Trophoblast cell (in vitro differentiated cells and primary cell): Measurements from ENCODE around the gene BCL2L11.
A peak's percentile ranks its signal among the peaks of the same experiment; 100 is the strongest.

Experiments used
- DNase-seq, 2 donors: peaks; one replicate each; pipeline ENCODE4 v3.0.0-alpha.2; 2016
- H2AFZ ChIP-seq: 2 replicates; pipeline ENCODE4 v1.6.1; 2013; ENCODE audit warnings: low read length, moderate library complexity, mild to moderate bottlenecking; ENCODE audit not compliant: insufficient read depth, poor library complexity
- H2AK5ac ChIP-seq: 2 replicates; pipeline ENCODE4 v1.6.1; 2013; ENCODE audit warnings: mild to moderate bottlenecking, low read length
- H2BK120ac ChIP-seq: 2 replicates; pipeline ENCODE4 v1.6.1; 2013; ENCODE audit warnings: low read length, mild to moderate bottlenecking, moderate library complexity; ENCODE audit not compliant: insufficient read depth, poor library complexity
- H2BK12ac ChIP-seq: 2 replicates; pipeline ENCODE4 v1.6.1; 2013; ENCODE audit warnings: mild to moderate bottlenecking, low read length, moderate library complexity
- H2BK5ac ChIP-seq: 2 replicates; pipeline ENCODE4 v1.6.1; 2013; ENCODE audit warnings: low read length, low read depth, moderate library complexity, mild to moderate bottlenecking; ENCODE audit not compliant: poor library complexity
- H3K14ac ChIP-seq: 2 replicates; pipeline ENCODE4 v1.6.1; 2013; ENCODE audit warnings: mild to moderate bottlenecking, low read length
- H3K18ac ChIP-seq: 2 replicates; pipeline ENCODE4 v1.6.1; 2013; ENCODE audit warnings: mild to moderate bottlenecking, low read length
- H3K23ac ChIP-seq: 2 replicates; pipeline ENCODE4 v1.6.1; 2013; ENCODE audit warnings: low read length
- H3K27ac ChIP-seq: 2 replicates; pipeline ENCODE4 v1.5.1; 2013; ENCODE audit warnings: low read depth, mild to moderate bottlenecking, inconsistent platforms, low read length, moderate library complexity
- H3K27me3 ChIP-seq: 2 replicates; pipeline ENCODE4 v1.6.1; 2013; ENCODE audit warnings: inconsistent platforms, mild to moderate bottlenecking, low read length, moderate library complexity; ENCODE audit not compliant: insufficient read depth
- H3K36me3 ChIP-seq, 2 experiments: 1 replicate in 1 of 2; 2 replicates in 1 of 2; pipeline ENCODE4 v1.6.1; 2013; ENCODE audit warnings: low read length in 2 of 2, mild to moderate bottlenecking in 2 of 2, moderate library complexity in 1 of 2; ENCODE audit not compliant: insufficient read depth in 2 of 2, control insufficient read depth in 1 of 2
- H3K4ac ChIP-seq: 2 replicates; pipeline ENCODE4 v1.6.1; 2013; ENCODE audit warnings: low read depth, mild to moderate bottlenecking, low read length, moderate library complexity
- H3K4me1 ChIP-seq, 2 experiments: 1 replicate in 1 of 2; 2 replicates in 1 of 2; pipeline ENCODE4 v1.6.1; 2013; ENCODE audit warnings: low read length in 2 of 2, mild to moderate bottlenecking in 2 of 2, moderate library complexity in 1 of 2; ENCODE audit not compliant: insufficient read depth in 2 of 2, control insufficient read depth in 1 of 2
- H3K4me2 ChIP-seq: 2 replicates; pipeline ENCODE4 v1.6.1; 2013; ENCODE audit warnings: inconsistent platforms, mild to moderate bottlenecking, low read length, moderate library complexity
- H3K4me3 ChIP-seq: 2 replicates; pipeline ENCODE4 v1.5.1; 2013; ENCODE audit warnings: mild to moderate bottlenecking, low read depth, low read length, inconsistent platforms
- H3K79me1 ChIP-seq: one replicate; pipeline ENCODE4 v1.6.1; 2013; ENCODE audit warnings: low read length
- H3K79me2 ChIP-seq: 2 replicates; pipeline ENCODE4 v1.6.1; 2013; ENCODE audit warnings: low read length, mild to moderate bottlenecking; ENCODE audit not compliant: control insufficient read depth, insufficient read depth, poor library complexity
- H3K9ac ChIP-seq: 2 replicates; pipeline ENCODE4 v1.6.1; 2013; ENCODE audit warnings: mild to moderate bottlenecking, low read length
- H3K9me3 ChIP-seq: 2 replicates; pipeline ENCODE4 v1.6.1; 2013; ENCODE audit warnings: low read depth, mild to moderate bottlenecking, control low read depth, inconsistent platforms, low read length; ENCODE audit not compliant: insufficient read depth
- H4K12ac ChIP-seq: 2 replicates; pipeline ENCODE4 v1.6.1; 2013; ENCODE audit warnings: low read depth, mild to moderate bottlenecking, low read length, moderate library complexity
- H4K8ac ChIP-seq: 2 replicates; pipeline ENCODE4 v1.6.1; 2013; ENCODE audit warnings: low read depth, mild to moderate bottlenecking, low read length, moderate library complexity
- H4K91ac ChIP-seq: one replicate; pipeline ENCODE4 v1.6.1; 2013; ENCODE audit warnings: low read depth, mild to moderate bottlenecking, low read length, moderate library complexity
- WGBS: extraction: QIAGEN DNeasy Blood & Tissue Kit; methylation state at CpG from one replicate; pipeline ENCODE4 v1.1.7; 2013; ENCODE audit warnings: missing lambda C conversion rate; ENCODE audit not compliant: insufficient read length, insufficient coverage; ENCODE audit errors: extremely low coverage; 5-methylcytosine and 5-hydroxymethylcytosine counted together

BCL2L11 gene

DNA sequence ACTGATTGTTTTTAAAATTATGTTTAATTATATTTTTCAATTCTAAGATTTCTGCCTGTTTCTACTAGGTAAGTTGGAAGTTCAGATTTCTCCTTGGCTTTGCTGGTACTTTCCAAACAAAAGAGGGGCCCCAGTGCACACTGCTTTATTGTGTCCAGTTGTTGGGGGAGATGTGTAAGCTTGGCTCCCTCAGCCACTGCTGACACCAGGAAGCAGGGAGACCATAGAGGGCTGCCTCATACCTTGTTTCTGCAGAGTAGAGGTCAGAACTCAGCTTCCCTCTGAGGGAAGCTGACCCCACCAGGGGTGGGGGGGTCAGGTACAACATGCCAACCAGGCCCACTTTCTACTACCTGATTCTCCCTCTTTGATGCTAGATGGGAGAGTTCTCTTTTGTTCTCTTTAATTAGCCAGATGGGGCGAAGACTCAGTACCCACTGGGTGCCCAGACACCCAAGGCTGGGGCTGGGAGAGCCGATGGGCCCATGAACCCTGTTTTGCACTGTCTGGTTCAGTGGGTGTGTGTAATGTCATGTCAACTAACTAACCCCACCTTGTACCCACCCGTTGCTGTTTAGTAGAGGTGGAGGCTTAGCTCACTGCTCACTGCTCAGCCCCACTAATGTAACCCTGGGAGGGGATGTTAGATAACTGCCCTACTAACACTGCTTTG lies 14.7 kb downstream of the BCL2L11 start:
- no peak overlapping the region for H3K27ac ChIP-seq
- peak overlapping the region; percentile 4 for H3K4ac ChIP-seq
- no peak overlapping the region for H2AK5ac ChIP-seq
- no peaks in the 10 kb centered on the region for H3K79me1 ChIP-seq
- no peak overlapping the region for H2BK5ac ChIP-seq
- peaks cover 30 to 47% of the 10 kb centered on the region in 2 experiments for H3K36me3 ChIP-seq
- no CpG with 5 or more reads among the region's 3 CpGs for WGBS
- H2BK12ac ChIP-seq = no peak overlapping the region
- no peak overlapping the region for H3K14ac ChIP-seq
- H3K23ac ChIP-seq = peak overlapping the region; percentile 73
- no peak overlapping the region for H3K4me2 ChIP-seq
- H3K79me2 ChIP-seq = peaks cover 5% of the 10 kb centered on the region
- no peak overlapping the region for H3K18ac ChIP-seq
- H2AFZ ChIP-seq = no peak overlapping the region
- H3K27me3 ChIP-seq = no peaks in the 10 kb centered on the region
- no peak overlapping the region for H4K91ac ChIP-seq
- H3K9me3 ChIP-seq = no peaks in the 10 kb centered on the region
- H3K4me1 ChIP-seq = peaks cover 0 to 2% of the 10 kb centered on the region in 2 experiments
- no peak overlapping the region for H3K4me3 ChIP-seq
- H3K9ac ChIP-seq = no peak overlapping the region
- H4K8ac ChIP-seq = no peak overlapping the region
- H4K12ac ChIP-seq = no peak overlapping the region
- DNase-seq = no peak
- H2BK120ac ChIP-seq = no peak overlapping the region

DNA sequence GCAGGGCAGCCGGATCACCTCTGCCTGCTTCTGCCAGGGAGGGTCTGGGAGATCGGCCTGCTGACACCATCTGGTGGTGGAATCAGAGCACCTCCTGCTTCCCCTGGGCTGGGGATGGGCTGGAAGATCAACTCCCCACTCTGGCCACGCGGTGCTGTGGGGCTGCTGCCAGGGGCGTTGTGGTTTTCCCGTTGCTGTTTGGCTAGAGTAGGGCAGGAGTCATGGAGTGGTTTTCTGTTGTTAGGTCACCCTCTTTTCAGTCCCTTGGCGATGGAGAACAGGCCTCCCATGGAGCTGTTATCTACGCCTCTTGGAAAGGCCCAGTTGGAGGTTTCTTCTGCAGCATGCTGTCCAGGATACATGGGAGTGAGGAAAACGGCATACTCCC lies 15.2 kb downstream of the BCL2L11 start:
- no peak for DNase-seq
- Histone ChIP-seq H3K27ac (no peak overlapping the region), H3K27me3 (no peaks in the 10 kb centered on the region), H3K4me2 (no peak overlapping the region), H3K79me1 (no peaks in the 10 kb centered on the region), H4K8ac (no peak overlapping the region), H4K12ac (no peak overlapping the region), H2AK5ac (no peak overlapping the region), H3K9ac (peak overlapping the region; percentile 28), H3K23ac (peak overlapping the region; percentile 18), H2BK12ac (no peak overlapping the region), H4K91ac (no peak overlapping the region), H3K79me2 (peaks cover 5% of the 10 kb centered on the region), H3K14ac (no peak overlapping the region), H3K4ac (no peak overlapping the region), H3K4me1 (peaks cover 0 to 2% of the 10 kb centered on the region in 2 experiments), H3K9me3 (no peaks in the 10 kb centered on the region), H3K4me3 (no peak overlapping the region), H3K18ac (no peak overlapping the region), H2BK5ac (no peak overlapping the region), H3K36me3 (peaks cover 32 to 49% of the 10 kb centered on the region in 2 experiments), H2BK120ac (no peak overlapping the region), H2AFZ (no peak overlapping the region)
- no CpG with 5 or more reads among the region's 9 CpGs for WGBS

DNA sequence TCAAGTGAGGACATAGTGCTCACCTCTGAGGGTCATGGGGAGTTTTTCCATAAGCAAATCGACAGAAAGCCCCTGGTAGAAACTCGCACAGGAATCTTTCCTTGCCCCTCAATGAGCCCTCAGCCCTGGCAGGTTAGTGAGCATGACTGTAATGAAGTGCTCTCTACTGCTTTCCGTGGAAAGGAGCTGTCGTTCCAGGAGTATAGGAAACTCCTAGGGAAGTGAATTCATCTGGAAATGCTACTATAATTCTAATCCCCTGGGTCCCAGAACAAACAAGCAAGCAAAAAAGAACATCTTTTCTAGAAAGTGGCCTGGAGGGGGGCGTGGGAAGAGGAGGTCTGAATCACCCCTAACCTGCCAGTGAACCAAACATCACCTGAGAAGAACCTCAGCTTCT lies 18.1 kb downstream of the BCL2L11 start:
- Histone ChIP-seq H2BK120ac (no peak overlapping the region), H2BK12ac (no peak overlapping the region), H3K79me2 (peaks cover 5% of the 10 kb centered on the region), H3K9ac (no peak overlapping the region), H3K27ac (no peak overlapping the region), H2BK5ac (no peak overlapping the region), H3K4me3 (no peak overlapping the region), H3K18ac (no peak overlapping the region), H2AK5ac (no peak overlapping the region), H3K79me1 (no peaks in the 10 kb centered on the region), H3K4ac (peak overlapping the region; percentile 52), H2AFZ (no peak overlapping the region), H4K91ac (no peak overlapping the region), H3K36me3 (peaks cover 40 to 55% of the 10 kb centered on the region in 2 experiments), H3K14ac (no peak overlapping the region), H3K4me1 (peaks cover 0 to 2% of the 10 kb centered on the region in 2 experiments), H3K27me3 (no peaks in the 10 kb centered on the region), H4K8ac (no peak overlapping the region), H4K12ac (no peak overlapping the region), H3K9me3 (no peaks in the 10 kb centered on the region), H3K4me2 (no peak overlapping the region), H3K23ac (no peak overlapping the region)
- DNase-seq = no peak
- WGBS = no CpG with 5 or more reads among the region's 5 CpGs

DNA sequence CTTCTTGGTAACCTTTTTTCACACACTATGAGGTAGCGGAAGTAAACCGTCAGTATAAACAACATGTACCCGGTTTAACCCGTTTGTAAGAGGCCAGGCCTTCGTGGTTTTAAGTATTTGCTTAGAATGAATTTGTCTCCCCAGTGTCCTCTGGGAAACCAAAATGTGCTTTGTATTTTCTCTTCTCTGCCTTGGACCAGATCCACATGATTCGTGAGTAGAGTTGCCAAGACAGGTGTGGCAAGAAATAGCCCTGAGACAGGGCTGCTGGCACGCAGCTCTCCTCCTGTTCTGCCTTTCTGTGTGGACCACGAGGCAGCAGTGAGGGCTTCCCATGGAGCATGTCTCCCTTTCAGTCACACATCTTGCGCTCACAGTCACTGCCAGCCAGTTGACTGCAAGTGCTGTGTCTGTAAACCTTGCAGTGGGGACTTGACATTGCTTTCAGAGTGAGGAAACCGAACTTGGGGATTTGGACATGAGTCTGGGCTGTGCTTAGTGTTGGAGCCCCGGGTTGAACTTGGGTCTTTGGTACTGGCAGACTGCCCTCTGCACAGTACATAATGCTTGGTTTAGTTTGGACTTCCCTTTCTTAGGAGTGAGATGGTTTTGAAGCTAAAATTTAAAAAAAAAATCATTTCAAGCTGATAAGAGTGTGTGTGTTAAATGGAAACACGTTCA lies 19.1 kb downstream of the BCL2L11 start:
- H2BK120ac ChIP-seq = no peak overlapping the region
- no peak overlapping the region for H3K18ac ChIP-seq
- no peak overlapping the region for H2BK12ac ChIP-seq
- peak overlapping the region; percentile 29 for H3K4ac ChIP-seq
- no peak overlapping the region for H4K12ac ChIP-seq
- H3K9me3 ChIP-seq = no peaks in the 10 kb centered on the region
- H4K91ac ChIP-seq = no peak overlapping the region
- no peak overlapping the region for H3K4me2 ChIP-seq
- no peak for DNase-seq
- H3K79me1 ChIP-seq = no peaks in the 10 kb centered on the region
- H2AFZ ChIP-seq = no peak overlapping the region
- H3K27ac ChIP-seq = no peak overlapping the region
- no peak overlapping the region for H2AK5ac ChIP-seq
- no peak overlapping the region for H2BK5ac ChIP-seq
- no peak overlapping the region for H4K8ac ChIP-seq
- peaks cover 5% of the 10 kb centered on the region for H3K79me2 ChIP-seq
- no CpG with 5 or more reads among the region's 12 CpGs for WGBS
- no peak overlapping the region for H3K4me3 ChIP-seq
- no peak overlapping the region for H3K14ac ChIP-seq
- H3K4me1 ChIP-seq = peaks cover 0 to 2% of the 10 kb centered on the region in 2 experiments
- peaks cover 41 to 60% of the 10 kb centered on the region in 2 experiments for H3K36me3 ChIP-seq
- H3K9ac ChIP-seq = no peak overlapping the region
- H3K23ac ChIP-seq = peak overlapping the region; percentile 38
- H3K27me3 ChIP-seq = no peaks in the 10 kb centered on the region
